Stimulated activated CD4-positive, alpha-beta T cell treated with anti-CD3 and anti-CD28 coated beads, Interleukin-12 subunit alpha, Interleukin-12 subunit beta, amount 100 ng/mL, for 48 hours (primary cell): ENCODE data around the gene AMOT.

Source experiments
- DNase-seq, 3 donors: peaks; one replicate each; pipeline ENCODE4 v3.0.0-alpha.2; 2020; ENCODE audit warnings: low read depth in 2 of 3, low spot score in 1 of 3

The AMOT gene

GRCh38 chrX:112841114-112841819 is 636 bp upstream of the AMOT start:
- DNase-seq: peak; percentile 42 to 55 (median 50)

- no peak for DNase-seq
Observed at GRCh38 chrX:112839856-112840255, 775 bp downstream of the AMOT start.

GRCh38 chrX:112837531-112837930 is 3.1 kb downstream of the AMOT start:
- DNase-seq: no peak

GRCh38 chrX:112835019-112835418 is 5.6 kb downstream of the AMOT start:
- no peak for DNase-seq

DNA sequence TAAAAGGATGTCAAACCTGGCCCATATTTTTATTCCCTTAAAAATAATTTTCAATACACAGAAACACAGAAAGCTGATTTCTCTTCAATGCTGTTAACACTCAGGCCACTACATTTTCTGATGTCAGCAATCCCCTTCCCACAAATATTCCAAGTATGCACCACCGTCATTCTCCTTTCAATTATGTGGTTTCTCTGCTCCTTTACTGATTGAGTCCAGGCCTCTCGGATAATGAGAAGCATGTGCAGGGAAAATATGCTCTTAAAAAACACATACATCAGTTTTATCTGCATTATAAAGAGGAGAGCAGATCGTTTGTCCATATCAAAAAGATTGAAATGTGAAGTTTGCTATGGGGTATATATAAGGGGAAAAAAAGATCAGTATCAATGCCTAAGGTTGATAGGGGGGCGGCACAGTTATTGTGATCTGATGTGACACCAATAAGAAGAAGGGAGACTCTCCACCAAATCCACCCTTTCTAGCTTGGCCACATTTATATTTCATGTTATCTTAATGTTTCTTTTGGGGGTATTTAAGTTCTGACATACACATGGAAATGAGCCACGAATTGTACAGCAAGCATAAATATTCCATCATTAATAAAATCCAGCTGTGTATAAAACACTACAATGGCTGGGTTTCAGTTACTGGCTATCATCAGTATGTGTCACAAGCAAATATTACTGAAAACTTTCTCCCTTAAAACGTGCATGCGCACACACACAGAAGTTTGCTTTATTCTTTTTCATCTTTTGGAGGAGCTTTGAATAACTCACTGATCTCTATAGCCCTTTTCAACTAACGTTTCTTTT is 6.4 kb downstream of the AMOT start:
- no peak for DNase-seq

DNA sequence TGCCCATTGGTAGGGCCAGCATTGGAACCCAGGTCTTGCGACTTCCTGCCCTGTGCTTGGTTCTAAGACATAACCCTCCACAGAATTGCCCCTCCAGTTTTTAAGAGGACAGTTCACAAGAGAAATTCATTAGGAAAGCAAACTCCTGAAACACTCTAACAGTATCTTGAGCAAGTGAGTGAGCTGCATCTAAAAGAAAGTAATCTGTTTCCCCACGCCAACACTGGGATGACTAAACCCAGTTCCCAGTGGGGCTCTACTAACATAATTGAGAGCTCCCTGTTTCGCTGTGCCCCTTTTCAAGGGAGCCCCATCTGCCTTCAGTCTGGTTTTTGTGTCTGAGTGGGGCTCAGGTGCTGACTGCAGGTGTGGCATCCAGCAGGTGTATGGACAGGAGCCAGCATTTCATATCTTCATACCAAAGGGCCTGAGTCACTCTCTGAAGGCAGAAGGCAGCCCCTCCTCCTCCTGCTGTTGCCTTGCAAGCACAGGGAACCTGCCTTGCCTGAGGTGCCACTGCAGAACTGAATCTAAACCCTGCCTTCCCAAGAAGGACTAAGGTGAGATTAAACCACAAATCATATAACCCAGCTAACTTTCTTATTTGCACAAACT is 8.0 kb downstream of the AMOT start:
- no peak for DNase-seq

- no peak for DNase-seq
Observed at GRCh38 chrX:112830540-112830939, 10.1 kb downstream of the AMOT start.

DNA sequence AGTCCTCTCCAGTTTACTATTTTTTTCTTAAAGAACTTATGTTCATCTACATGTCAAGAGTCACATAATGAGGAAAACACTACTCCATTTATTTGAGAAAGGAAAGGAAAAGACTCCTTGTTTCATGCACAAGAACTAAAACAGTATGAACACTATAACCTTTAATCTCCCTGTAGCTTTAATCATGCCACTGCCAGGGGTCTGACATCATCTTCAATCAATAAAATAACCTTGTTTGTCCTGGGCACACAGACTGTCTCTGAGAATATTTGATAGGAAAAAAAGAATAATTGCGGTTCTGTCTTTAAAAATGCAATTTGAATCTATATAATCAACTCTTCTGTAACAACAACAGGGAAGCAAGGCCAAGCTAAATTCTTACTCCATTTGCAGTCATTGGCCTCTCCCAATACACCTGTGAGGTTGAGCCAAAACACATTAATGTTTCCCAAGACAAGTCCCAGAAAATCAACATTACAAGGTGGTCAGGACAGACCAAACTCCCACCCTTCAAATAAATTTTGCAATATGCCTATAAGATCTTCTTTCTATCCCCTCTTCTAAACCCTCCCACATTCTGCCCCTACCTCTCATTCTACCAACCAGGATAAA is 13.2 kb downstream of the AMOT start:
- no peak for DNase-seq

DNA sequence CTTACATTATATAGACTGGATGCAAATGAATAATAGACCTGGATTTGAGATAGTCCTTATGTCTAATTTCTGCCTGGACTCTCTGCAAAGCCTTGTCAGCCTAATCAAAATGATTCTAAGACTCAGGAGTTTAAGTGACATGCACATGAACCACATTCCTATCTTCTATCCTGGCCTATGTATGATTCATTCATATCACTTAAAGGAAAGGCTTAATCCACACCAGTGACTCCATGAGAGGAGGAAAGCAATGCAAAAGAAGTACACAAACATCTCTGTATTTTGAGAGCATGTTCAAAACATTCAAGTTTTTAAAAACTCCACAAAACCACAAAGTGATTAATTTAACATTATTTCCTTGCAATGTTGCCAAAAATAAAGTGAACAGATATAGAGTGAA is 14.6 kb downstream of the AMOT start:
- DNase-seq: no peak

- no peak for DNase-seq
Observed at GRCh38 chrX:112822892-112823291, 17.7 kb downstream of the AMOT start.

GRCh38 chrX:112820364-112821268 is 20.0 kb downstream of the AMOT start:
- no peak for DNase-seq

GRCh38 chrX:112819813-112820212 is 20.8 kb downstream of the AMOT start:
- DNase-seq: no peak

- DNase-seq: no peak
Observed at GRCh38 chrX:112819008-112819640, 21.5 kb downstream of the AMOT start.

- no peak for DNase-seq
Observed at GRCh38 chrX:112818114-112819007, 22.3 kb downstream of the AMOT start.

DNA sequence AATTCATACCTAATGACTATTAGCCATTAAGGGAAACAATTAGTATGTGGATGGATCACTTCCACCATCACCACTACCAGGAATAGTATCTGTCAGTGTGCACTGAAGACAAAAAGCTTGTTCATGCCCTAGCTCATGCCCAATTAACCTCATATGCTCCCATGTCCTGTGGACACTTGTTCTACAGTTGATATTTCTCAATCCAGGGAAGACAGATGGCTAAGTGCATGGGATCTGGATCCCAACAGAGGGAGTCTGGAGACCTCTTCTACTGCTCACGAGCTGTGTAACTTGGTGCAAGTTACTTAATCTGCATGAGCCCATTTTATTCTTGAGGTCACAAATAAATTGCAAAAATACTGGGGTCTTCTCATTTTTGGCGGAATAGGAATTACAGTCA is 23.7 kb downstream of the AMOT start:
- no peak for DNase-seq

DNA sequence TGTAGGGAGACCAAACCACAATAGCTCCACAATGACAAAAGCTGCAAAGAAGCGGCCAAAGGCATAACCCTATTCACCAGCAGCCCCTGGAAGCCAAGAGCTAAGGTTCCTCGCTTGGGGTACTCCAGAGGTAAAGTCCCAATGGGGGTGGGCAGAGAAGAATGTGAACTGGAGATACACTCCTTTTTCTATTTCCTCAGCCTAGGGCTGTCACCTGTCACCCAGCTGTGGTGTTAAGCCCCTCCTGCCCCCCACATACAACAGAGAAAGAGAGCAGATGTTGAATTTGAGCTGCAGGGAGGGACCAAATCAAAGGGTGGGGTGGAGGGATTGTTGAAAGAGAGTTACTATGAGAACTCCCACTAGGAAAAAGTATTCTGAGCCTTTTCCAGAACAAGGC is 26.1 kb downstream of the AMOT start:
- DNase-seq: no peak

DNA sequence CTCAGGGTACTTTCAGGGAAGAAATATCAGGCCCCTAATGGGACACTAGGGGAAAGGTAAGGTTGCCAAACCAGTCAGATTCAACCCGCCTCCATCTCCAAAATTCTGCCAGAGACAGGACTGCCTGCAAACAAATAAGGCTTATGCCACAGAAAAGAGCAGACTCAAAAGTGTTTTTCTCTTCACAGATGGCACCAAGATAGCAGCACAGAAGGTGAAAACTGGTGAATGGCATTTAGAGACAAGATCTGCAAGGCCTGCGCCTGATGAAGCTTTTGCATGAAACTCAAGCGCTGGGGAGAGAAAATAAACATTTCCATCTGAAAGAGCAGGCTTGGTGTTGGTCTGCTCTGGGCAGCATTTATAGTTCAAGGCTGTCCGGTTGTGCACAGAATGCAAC is 27.9 kb downstream of the AMOT start:
- DNase-seq: no peak

DNA sequence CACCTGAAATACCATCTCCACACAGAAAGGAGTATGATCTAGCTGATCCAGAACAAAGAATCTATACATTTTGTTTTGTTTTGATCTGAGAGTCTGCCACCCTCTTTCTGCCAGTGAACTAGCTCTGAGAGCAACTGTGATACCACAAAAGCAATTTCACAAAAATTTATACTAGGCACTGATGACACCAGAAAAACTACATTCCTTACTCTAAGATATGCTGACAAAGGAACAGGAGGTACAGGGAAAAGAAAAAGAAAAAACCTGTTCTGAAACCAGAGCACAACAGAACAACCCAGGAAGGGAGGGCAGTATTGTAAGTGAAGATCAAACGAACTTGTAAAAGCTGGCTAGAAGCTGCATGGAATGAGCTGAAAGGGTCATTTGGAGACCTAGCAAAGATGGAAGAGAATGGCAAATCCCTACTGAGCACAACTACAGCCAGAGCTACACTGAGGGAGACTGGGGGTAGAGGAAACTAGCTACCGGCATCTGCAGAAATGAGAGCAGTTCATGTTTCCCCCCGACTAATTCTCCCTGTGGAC is 31.9 kb downstream of the AMOT start:
- no peak for DNase-seq

- DNase-seq: no peak
Observed at GRCh38 chrX:112808007-112808406, 32.6 kb downstream of the AMOT start.
